Liver (tissue), 9 donors: Measurements from ENCODE around the gene MEF2A. TPM values are rescaled to one million over a fixed set of nuclear protein-coding genes. Genes with fewer than 3 reads are reported as not detected.

Source experiments
- DNase-seq: peaks from one replicate; pipeline ENCODE4 v3.0.0-alpha.2; 2017; ENCODE audit warnings: low spot score
- H3K27ac ChIP-seq, 2 donors: one replicate each; pipeline ENCODE4 v1.7.0; 2013; ENCODE audit warnings: inconsistent platforms in 2 of 2, low read length in 2 of 2, control low read depth in 1 of 2, low read depth in 1 of 2, mild to moderate bottlenecking in 1 of 2
- H3K27me3 ChIP-seq, 4 donors: one replicate each; pipeline versions ENCODE4 v1.6.1 to v1.7.0; 2013; ENCODE audit warnings: low read length in 3 of 4, inconsistent platforms in 1 of 4, mild to moderate bottlenecking in 1 of 4, moderate library complexity in 1 of 4; ENCODE audit not compliant: control insufficient read depth in 4 of 4, insufficient read depth in 4 of 4
- H3K36me3 ChIP-seq, 4 donors: one replicate each; pipeline versions ENCODE4 v1.6.1 to v1.7.0; 2013; ENCODE audit warnings: low read length in 3 of 4, mild to moderate bottlenecking in 3 of 4, low read depth in 1 of 4, moderate library complexity in 1 of 4; ENCODE audit not compliant: control insufficient read depth in 4 of 4, insufficient read depth in 3 of 4
- H3K4me1 ChIP-seq, 4 donors: one replicate each; pipeline versions ENCODE4 v1.6.1 to v1.7.0; 2013; ENCODE audit warnings: low read length in 3 of 4, mild to moderate bottlenecking in 3 of 4, moderate library complexity in 1 of 4; ENCODE audit not compliant: control insufficient read depth in 4 of 4, insufficient read depth in 4 of 4
- H3K4me3 ChIP-seq, 3 donors: one replicate each; pipeline versions ENCODE4 v1.6.1 to v1.7.0; 2013; ENCODE audit warnings: low read length in 3 of 3, control low read depth in 1 of 3, low read depth in 1 of 3, mild to moderate bottlenecking in 1 of 3
- H3K9ac ChIP-seq, 2 donors: one replicate each; pipeline ENCODE4 v1.7.0; 2013; ENCODE audit warnings: low read length in 2 of 2, mild to moderate bottlenecking in 2 of 2, moderate library complexity in 2 of 2, control low read depth in 1 of 2, low read depth in 1 of 2
- H3K9me3 ChIP-seq, 4 donors: one replicate each; pipeline versions ENCODE4 v1.6.1 to v1.7.0; 2013; ENCODE audit warnings: low read length in 3 of 4; ENCODE audit not compliant: control insufficient read depth in 4 of 4
- ATF3 ChIP-seq: IDR thresholded peaks from 2 replicates; pipeline ENCODE4 v1.6.1; 2016; ENCODE audit warnings: antibody characterized with exemption
- CTCF ChIP-seq: fragments of 150-350 bp; IDR thresholded peaks from 2 replicates; pipeline ENCODE4 v1.5.1; 2017; ENCODE audit warnings: improper control_type of control experiment, low read depth, low read length; ENCODE audit not compliant: missing input control
- EGR1 ChIP-seq, 2 donors: IDR thresholded peaks; 2 replicates each; pipeline ENCODE4 v1.6.1; 2016 to 2018; ENCODE audit warnings: antibody characterized with exemption in 2 of 2, low read depth in 2 of 2
- FOXA1 ChIP-seq: IDR thresholded peaks from 2 replicates; pipeline ENCODE4 v1.6.1; 2016; ENCODE audit warnings: antibody characterized with exemption
- FOXA2 ChIP-seq: IDR thresholded peaks from 2 replicates; pipeline ENCODE4 v1.6.1; 2016; ENCODE audit warnings: antibody characterized with exemption
- HNF4A ChIP-seq, 2 donors: conservative IDR thresholded peaks; 2 replicates each; pipeline ENCODE4 v1.6.1; 2016; ENCODE audit warnings: antibody characterized with exemption in 2 of 2, mild to moderate bottlenecking in 2 of 2
- HNF4G ChIP-seq: IDR thresholded peaks from 2 replicates; pipeline ENCODE4 v1.6.1; 2016; ENCODE audit warnings: antibody characterized with exemption
- JUND ChIP-seq, 2 donors: IDR thresholded peaks; 2 replicates each; pipeline ENCODE4 v1.6.1; 2016; ENCODE audit warnings: antibody characterized with exemption in 2 of 2
- MAX ChIP-seq: IDR thresholded peaks from 2 replicates; pipeline ENCODE4 v1.6.1; 2016; ENCODE audit warnings: antibody characterized with exemption
- NR2F2 ChIP-seq: IDR thresholded peaks from 2 replicates; pipeline ENCODE4 v1.6.1; 2016; ENCODE audit warnings: antibody characterized with exemption
- RAD21 ChIP-seq, 2 donors: IDR thresholded peaks; 2 replicates each; pipeline ENCODE4 v1.6.1; 2016; ENCODE audit warnings: antibody characterized with exemption in 2 of 2, mild to moderate bottlenecking in 2 of 2
- SP1 ChIP-seq: IDR thresholded peaks from 2 replicates; pipeline ENCODE4 v1.6.1; 2018; ENCODE audit warnings: antibody characterized with exemption, mild to moderate bottlenecking
- TAF1 ChIP-seq: conservative IDR thresholded peaks from 2 replicates; pipeline ENCODE4 v1.6.1; 2016; ENCODE audit warnings: antibody characterized with exemption, mild to moderate bottlenecking
- YY1 ChIP-seq: IDR thresholded peaks from 2 replicates; pipeline ENCODE4 v1.6.1; 2016; ENCODE audit warnings: antibody characterized with exemption, mild to moderate bottlenecking
- WGBS: extraction: QIAGEN DNeasy Blood & Tissue Kit; methylation state at CpG from one replicate; pipeline ENCODE4 v1.1.7; 2013; 5-methylcytosine and 5-hydroxymethylcytosine counted together
- polyA plus RNA-seq, 2 donors: library from polyadenylated mRNA; stranded (reverse) in 1 of 2; unstranded in 1 of 2; fragments of 200-250 nt in 1 of 2; fragments of >200 nt in 1 of 2; fragmentation: Nextera tagmentation in 1 of 2; extraction: Ambion mirVana in 1 of 2; gene quantifications; one replicate each; pipeline versions ENCODE4 v1.2.1 to v1.2.3, GENCODE V29; 2013 to 2015
- total RNA-seq, 2 donors: library from RNA; depleted of rRNA; stranded (reverse); fragments of >200 nt; gene quantifications; one replicate each; pipeline ENCODE4 v1.2.3, GENCODE V29; 2014
- TF ChIP-seq, protein P1 (sequence below): IDR thresholded peaks from 2 replicates; pipeline ENCODE4 v1.6.1; 2016; ENCODE audit warnings: antibody characterized with exemption, mild to moderate bottlenecking
- TF ChIP-seq, protein P2 (sequence below): IDR thresholded peaks from 2 replicates; pipeline ENCODE4 v1.6.1; 2016; ENCODE audit warnings: antibody characterized with exemption
- donor health status: healthy.
- donor health status: healthy.
- donor health status: healthy.
- donor health status: healthy.
- donor health status: healthy.

Gene MEF2A
- total and polyA plus RNA-seq, 4 donors = 8.5 to 45.9 (median 18.2) TPM

- no peak for DNase-seq
- Histone ChIP-seq H3K27me3 (no peaks in the 10 kb centered on the region), H3K9me3 (no peaks in the 10 kb centered on the region), H3K4me3 (no peak overlapping the region), H3K4me1 (no peaks in the 10 kb centered on the region), H3K9ac (no peak overlapping the region), H3K36me3 (no peaks in the 10 kb centered on the region), H3K27ac (no peak overlapping the region)
- 85% methylated on average over 4 of the region's 4 CpGs for WGBS
- no peak for TF ChIP-seq EGR1 (IDR thresholded peaks at IDR 0.05; ENCODE audit: low read depth in 2 of 2)
- no peak for TF ChIP-seq MAX
These were observed 19.2 kb upstream of the MEF2A start for GRCh38 chr15:99546441-99547100.

DNA sequence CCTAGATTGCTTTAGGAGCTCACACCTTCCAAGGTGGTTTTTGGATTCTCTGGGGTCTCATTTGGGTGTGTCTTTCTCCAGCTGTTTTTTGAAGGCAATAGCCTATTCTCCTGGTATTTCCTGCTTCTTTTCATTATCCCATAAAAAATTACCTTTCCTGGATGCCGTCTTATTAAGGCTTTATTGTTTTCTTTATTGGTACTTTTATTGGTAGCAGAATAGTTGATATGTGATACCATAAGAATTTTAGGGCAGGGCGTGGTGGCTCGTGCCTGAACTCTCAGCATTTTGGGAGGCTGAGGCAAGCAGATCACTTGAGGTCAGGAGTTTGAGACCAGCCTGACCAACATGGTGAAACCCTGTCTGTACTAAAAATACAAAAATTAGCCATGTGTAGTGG lies 18.3 kb upstream of the MEF2A start:
- Histone ChIP-seq H3K27me3 (no peaks in the 10 kb centered on the region), H3K27ac (no peak overlapping the region), H3K9me3 (no peaks in the 10 kb centered on the region), H3K36me3 (no peaks in the 10 kb centered on the region), H3K4me3 (no peak overlapping the region), H3K9ac (no peak overlapping the region), H3K4me1 (no peaks in the 10 kb centered on the region)
- DNase-seq = no peak
- WGBS = 86% methylated on average over 3 of the region's 3 CpGs
- no peak for TF ChIP-seq HNF4G
- no peak for TF ChIP-seq JUND (IDR thresholded peaks at IDR 0.05)
- no peak for TF ChIP-seq EGR1 (IDR thresholded peaks at IDR 0.05; ENCODE audit: low read depth in 2 of 2)
- TF ChIP-seq CTCF = no peak
- no peak for TF ChIP-seq RAD21 (IDR thresholded peaks at IDR 0.05)
- TF ChIP-seq FOXA1 = no peak
- TF ChIP-seq SP1 = no peak
- TF ChIP-seq, protein P1, sequence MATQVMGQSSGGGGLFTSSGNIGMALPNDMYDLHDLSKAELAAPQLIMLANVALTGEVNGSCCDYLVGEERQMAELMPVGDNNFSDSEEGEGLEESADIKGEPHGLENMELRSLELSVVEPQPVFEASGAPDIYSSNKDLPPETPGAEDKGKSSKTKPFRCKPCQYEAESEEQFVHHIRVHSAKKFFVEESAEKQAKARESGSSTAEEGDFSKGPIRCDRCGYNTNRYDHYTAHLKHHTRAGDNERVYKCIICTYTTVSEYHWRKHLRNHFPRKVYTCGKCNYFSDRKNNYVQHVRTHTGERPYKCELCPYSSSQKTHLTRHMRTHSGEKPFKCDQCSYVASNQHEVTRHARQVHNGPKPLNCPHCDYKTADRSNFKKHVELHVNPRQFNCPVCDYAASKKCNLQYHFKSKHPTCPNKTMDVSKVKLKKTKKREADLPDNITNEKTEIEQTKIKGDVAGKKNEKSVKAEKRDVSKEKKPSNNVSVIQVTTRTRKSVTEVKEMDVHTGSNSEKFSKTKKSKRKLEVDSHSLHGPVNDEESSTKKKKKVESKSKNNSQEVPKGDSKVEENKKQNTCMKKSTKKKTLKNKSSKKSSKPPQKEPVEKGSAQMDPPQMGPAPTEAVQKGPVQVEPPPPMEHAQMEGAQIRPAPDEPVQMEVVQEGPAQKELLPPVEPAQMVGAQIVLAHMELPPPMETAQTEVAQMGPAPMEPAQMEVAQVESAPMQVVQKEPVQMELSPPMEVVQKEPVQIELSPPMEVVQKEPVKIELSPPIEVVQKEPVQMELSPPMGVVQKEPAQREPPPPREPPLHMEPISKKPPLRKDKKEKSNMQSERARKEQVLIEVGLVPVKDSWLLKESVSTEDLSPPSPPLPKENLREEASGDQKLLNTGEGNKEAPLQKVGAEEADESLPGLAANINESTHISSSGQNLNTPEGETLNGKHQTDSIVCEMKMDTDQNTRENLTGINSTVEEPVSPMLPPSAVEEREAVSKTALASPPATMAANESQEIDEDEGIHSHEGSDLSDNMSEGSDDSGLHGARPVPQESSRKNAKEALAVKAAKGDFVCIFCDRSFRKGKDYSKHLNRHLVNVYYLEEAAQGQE = no peak
- TF ChIP-seq ATF3 = no peak
- TF ChIP-seq YY1 = no peak
- no peak for TF ChIP-seq HNF4A (conservative IDR thresholded peaks at IDR 0.05)
- no peak for TF ChIP-seq FOXA2
- TF ChIP-seq, protein P2, sequence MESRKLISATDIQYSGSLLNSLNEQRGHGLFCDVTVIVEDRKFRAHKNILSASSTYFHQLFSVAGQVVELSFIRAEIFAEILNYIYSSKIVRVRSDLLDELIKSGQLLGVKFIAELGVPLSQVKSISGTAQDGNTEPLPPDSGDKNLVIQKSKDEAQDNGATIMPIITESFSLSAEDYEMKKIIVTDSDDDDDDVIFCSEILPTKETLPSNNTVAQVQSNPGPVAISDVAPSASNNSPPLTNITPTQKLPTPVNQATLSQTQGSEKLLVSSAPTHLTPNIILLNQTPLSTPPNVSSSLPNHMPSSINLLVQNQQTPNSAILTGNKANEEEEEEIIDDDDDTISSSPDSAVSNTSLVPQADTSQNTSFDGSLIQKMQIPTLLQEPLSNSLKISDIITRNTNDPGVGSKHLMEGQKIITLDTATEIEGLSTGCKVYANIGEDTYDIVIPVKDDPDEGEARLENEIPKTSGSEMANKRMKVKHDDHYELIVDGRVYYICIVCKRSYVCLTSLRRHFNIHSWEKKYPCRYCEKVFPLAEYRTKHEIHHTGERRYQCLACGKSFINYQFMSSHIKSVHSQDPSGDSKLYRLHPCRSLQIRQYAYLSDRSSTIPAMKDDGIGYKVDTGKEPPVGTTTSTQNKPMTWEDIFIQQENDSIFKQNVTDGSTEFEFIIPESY = no peak
- TF ChIP-seq TAF1 = no peak
- no peak for TF ChIP-seq NR2F2
